IMR-90 (cell line): ENCODE results near the gene AKAP1. TPM values are rescaled to one million over a fixed set of nuclear protein-coding genes. Genes with fewer than 3 reads are reported as not detected.

Source experiments
- ATAC-seq: fragments of 200-7000 bp; cut with Tn5 transposase; 2 replicates; pipeline ENCODE4 v1.9.1; 2020; ENCODE audit warnings: low read depth, mild to moderate bottlenecking, moderate library complexity
- BruUV-seq: library from RNA; stranded (reverse); fragments of 400-500 nt; replicated peaks from 2 replicates; lab custom pipeline; 2021; lab: Mats Ljungman, UMichigan
- CTCF ChIA-PET: fragments of 300-600 bp; formaldehyde crosslinking; extraction: SDS; loops from one replicate; lab custom pipeline; 2021; ENCODE audit warnings: antibody characterized with exemption; lab: Yijun Ruan, JAX
- POLR2A ChIA-PET: fragments of 300-600 bp; sonication (Branson Sonifier 250); formaldehyde crosslinking; loops from one replicate; lab custom pipeline; 2022; ENCODE audit warnings: antibody characterized with exemption; ENCODE audit not compliant: unreplicated experiment; lab: Charles Lee
- DNase-seq: peaks from one replicate; pipeline ENCODE4 v3.0.0; 2013
- H2AFZ ChIP-seq: replicated peaks from 2 replicates; pipeline ENCODE3; 2013; ENCODE audit warnings: low read length, mild to moderate bottlenecking; ENCODE audit not compliant: poor library complexity
- H2AK5ac ChIP-seq: 2 replicates; pipeline ENCODE4 v1.6.1; 2013; ENCODE audit warnings: low read depth, low read length, inconsistent platforms
- H2AK9ac ChIP-seq: replicated peaks from 2 replicates; pipeline ENCODE3; 2013; ENCODE audit warnings: mild to moderate bottlenecking, low read depth, low read length, moderate library complexity; ENCODE audit not compliant: poor library complexity
- H2BK120ac ChIP-seq: 2 replicates; pipeline ENCODE4 v1.6.1; 2013; ENCODE audit warnings: low read depth, low read length, inconsistent platforms
- H2BK15ac ChIP-seq: 3 replicates; pipeline ENCODE4 v1.6.1; 2013; ENCODE audit warnings: low read depth, low read length, inconsistent platforms
- H2BK20ac ChIP-seq: 2 replicates; pipeline ENCODE4 v1.6.1; 2013; ENCODE audit warnings: low read depth, mild to moderate bottlenecking, inconsistent platforms, low read length, moderate library complexity
- H2BK5ac ChIP-seq: 2 replicates; pipeline ENCODE4 v1.6.1; 2013; ENCODE audit warnings: mild to moderate bottlenecking, low read depth, low read length, inconsistent platforms; ENCODE audit not compliant: poor library complexity, severe bottlenecking
- H3K14ac ChIP-seq: replicated peaks from 2 replicates; pipeline ENCODE4 v1.6.1; 2013; ENCODE audit warnings: low read depth, low read length, inconsistent platforms
- H3K18ac ChIP-seq: 2 replicates; pipeline ENCODE4 v1.6.1; 2013; ENCODE audit warnings: low read depth, low read length, control low read depth
- H3K23ac ChIP-seq: 2 replicates; pipeline ENCODE4 v1.6.1; 2013; ENCODE audit warnings: low read depth, low read length, inconsistent platforms
- H3K27ac ChIP-seq: 2 replicates; pipeline ENCODE4 v1.5.1; 2013; ENCODE audit warnings: mild to moderate bottlenecking, control low read depth, low read length; ENCODE audit not compliant: insufficient read depth
- H3K27me3 ChIP-seq: 2 replicates; pipeline ENCODE4 v1.6.1; 2013; ENCODE audit warnings: low read length; ENCODE audit not compliant: control insufficient read depth, insufficient read depth
- H3K36me3 ChIP-seq: 2 replicates; pipeline ENCODE4 v1.6.1; 2013; ENCODE audit warnings: low read length, mixed read lengths; ENCODE audit not compliant: control insufficient read depth, insufficient read depth
- H3K4ac ChIP-seq: 2 replicates; pipeline ENCODE4 v1.6.1; 2013; ENCODE audit warnings: low read depth, low read length, inconsistent platforms
- H3K4me1 ChIP-seq: 2 replicates; pipeline ENCODE4 v1.6.1; 2013; ENCODE audit warnings: low read length, mixed read lengths; ENCODE audit not compliant: control insufficient read depth, insufficient read depth
- H3K4me2 ChIP-seq: 2 replicates; pipeline ENCODE4 v1.6.1; 2013; ENCODE audit warnings: low read depth, mild to moderate bottlenecking, control low read depth, low read length, moderate library complexity
- H3K4me3 ChIP-seq: 2 replicates; pipeline ENCODE4 v1.5.1; 2013; ENCODE audit warnings: low read depth, mild to moderate bottlenecking, control low read depth, low read length, moderate library complexity; ENCODE audit not compliant: insufficient read depth
- H3K56ac ChIP-seq: 2 replicates; pipeline ENCODE4 v1.6.1; 2013; ENCODE audit warnings: low read length, inconsistent platforms; ENCODE audit not compliant: insufficient read depth; ENCODE audit errors: extremely low read depth
- H3K79me1 ChIP-seq, 2 experiments: 2 replicates each; pipeline ENCODE4 v1.6.1; 2013; ENCODE audit warnings: low read length in 2 of 2, inconsistent platforms in 1 of 2, low read depth in 1 of 2
- H3K9ac ChIP-seq: 2 replicates; pipeline ENCODE4 v1.6.1; 2013; ENCODE audit warnings: low read depth, low read length, control low read depth
- H3K9me1 ChIP-seq: 2 replicates; pipeline ENCODE4 v1.6.1; 2013; ENCODE audit warnings: low read length, inconsistent platforms; ENCODE audit not compliant: insufficient read depth
- H3K9me3 ChIP-seq: 2 replicates; pipeline ENCODE4 v1.6.1; 2013; ENCODE audit warnings: low read length; ENCODE audit not compliant: control insufficient read depth, insufficient read depth
- H4K20me1 ChIP-seq: 2 replicates; pipeline ENCODE4 v1.6.1; 2013; ENCODE audit warnings: low read length, inconsistent platforms; ENCODE audit not compliant: insufficient read depth
- H4K5ac ChIP-seq: 2 replicates; pipeline ENCODE4 v1.6.1; 2013; ENCODE audit warnings: mild to moderate bottlenecking, low read depth, low read length, control low read depth
- H4K8ac ChIP-seq, 2 experiments: 2 replicates each; pipeline ENCODE4 v1.6.1; 2013; ENCODE audit warnings: low read depth in 2 of 2, low read length in 2 of 2, control low read depth in 1 of 2, inconsistent platforms in 1 of 2
- H4K91ac ChIP-seq: 2 replicates; pipeline ENCODE4 v1.6.1; 2013; ENCODE audit warnings: low read depth, low read length, inconsistent platforms; ENCODE audit not compliant: insufficient read depth
- BHLHE40 ChIP-seq: fragments of 150-350 bp; IDR thresholded peaks from 2 replicates; pipeline ENCODE4 v1.6.1; 2016; ENCODE audit warnings: mild to moderate bottlenecking, low read depth, low read length
- CEBPB ChIP-seq: IDR thresholded peaks from 2 replicates; pipeline ENCODE4 v1.6.1; 2012; ENCODE audit warnings: low read depth, low read length, improper control_type of control experiment
- ELK1 ChIP-seq: fragments of 150-350 bp; IDR thresholded peaks from 2 replicates; pipeline ENCODE4 v1.6.1; 2016; ENCODE audit warnings: low read depth, mild to moderate bottlenecking, low read length, moderate library complexity, borderline replicate concordance
- FOS ChIP-seq: fragments of 150-350 bp; IDR thresholded peaks from 2 replicates; pipeline ENCODE4 v1.6.1; 2016; ENCODE audit warnings: low read depth, low read length
- MAFK ChIP-seq: IDR thresholded peaks from 2 replicates; pipeline ENCODE4 v1.6.1; 2012; ENCODE audit warnings: low read depth, low read length, improper control_type of control experiment
- MAZ ChIP-seq: IDR thresholded peaks from 2 replicates; pipeline ENCODE4 v1.6.1; 2012; ENCODE audit warnings: low read depth, mild to moderate bottlenecking, low read length, improper control_type of control experiment, moderate library complexity, borderline replicate concordance
- POLR2A ChIP-seq: IDR thresholded peaks from 2 replicates; pipeline ENCODE4 v1.6.1; 2012; ENCODE audit warnings: mild to moderate bottlenecking, low read depth, low read length
- RAD21 ChIP-seq: IDR thresholded peaks from 2 replicates; pipeline ENCODE4 v1.6.1; 2012; ENCODE audit warnings: low read length, improper control_type of control experiment
- RCOR1 ChIP-seq: IDR thresholded peaks from 2 replicates; pipeline ENCODE4 v1.6.1; 2012; ENCODE audit warnings: mild to moderate bottlenecking, low read length, improper control_type of control experiment; ENCODE audit not compliant: insufficient replicate concordance
- RFX5 ChIP-seq: IDR thresholded peaks from 2 replicates; pipeline ENCODE4 v1.8.0; 2012; ENCODE audit warnings: low read depth, mild to moderate bottlenecking, low read length, moderate library complexity
- SMC3 ChIP-seq: fragments of 150-350 bp; IDR thresholded peaks from 2 replicates; pipeline ENCODE4 v1.6.1; 2016; ENCODE audit warnings: low read depth, mild to moderate bottlenecking, antibody characterized with exemption, low read length, moderate library complexity
- USF2 ChIP-seq: fragments of 150-350 bp; IDR thresholded peaks from 2 replicates; pipeline ENCODE4 v1.6.1; 2017; ENCODE audit warnings: mild to moderate bottlenecking, antibody characterized with exemption, low read length, low read depth
- WGBS, 2 experiments: methylation state at CpG; one replicate each; pipeline versions ENCODE4 v1.1.5 to v1.1.7; 2013; ENCODE audit warnings: missing lambda C conversion rate in 2 of 2; ENCODE audit not compliant: insufficient read length in 1 of 2; ENCODE audit errors: extremely low coverage in 2 of 2; 5-methylcytosine and 5-hydroxymethylcytosine counted together
- dilution Hi-C: fragments of 300-500 bp; cut with HindIII; formaldehyde crosslinking; loops from one replicate; pipeline ENCODE4 v1.14.3; 2018; ENCODE audit warnings: low sequenced_read_pairs; ENCODE audit not compliant: unreplicated experiment
- in situ Hi-C: fragments of 300-500 bp; cut with MboI; formaldehyde crosslinking; loops from 3 replicates; pipeline ENCODE4 v1.14.3; 2019; ENCODE audit warnings: low sequenced_read_pairs, inconsistent platforms, mixed read lengths
- intact Hi-C: fragments of 100-400 bp; cut with micrococcal nuclease; formaldehyde crosslinking; loops from 2 replicates; pipeline ENCODE4 v1.10.0; 2022
- polyA plus RNA-seq, 3 experiments: library from polyadenylated mRNA; depleted of rRNA; stranded (reverse); fragments of >200 nt; gene quantifications; 2 replicates each; pipeline ENCODE4 v1.2.3, GENCODE V29; 2012; ENCODE audit warnings: low replicate concordance in 1 of 3
- total RNA-seq: library from RNA; depleted of rRNA; stranded (reverse); fragments of >200 nt; gene quantifications from 2 replicates; pipeline ENCODE4 v1.2.3, GENCODE V29; 2012

Gene AKAP1
- total and polyA plus RNA-seq, 2 of the 4 experiments (the other 2 are of a cell fraction), result 10.2 to 17.4 TPM

GRCh38 chr17:57135789-57136291, 50.8 kb downstream of the AKAP1 start:
- Histone ChIP-seq H4K91ac (no peak overlapping the region), H3K9ac (no peak overlapping the region), H2BK5ac (no peak overlapping the region), H2BK15ac (no peak overlapping the region), H4K8ac (no peak overlapping the region), H3K4me1 (no peaks in the 10 kb centered on the region), H2AK9ac (no peak overlapping the region), H4K5ac (no peak overlapping the region), H3K4ac (no peak overlapping the region), H3K27ac (no peak overlapping the region), H3K4me3 (no peak overlapping the region), H2BK20ac (no peak overlapping the region), H2BK120ac (no peak overlapping the region), H3K14ac (no peak overlapping the region), H3K9me1 (no peaks in the 10 kb centered on the region), H3K4me2 (no peak overlapping the region), H3K56ac (no peak overlapping the region), H3K79me1 (no peaks in the 10 kb centered on the region), H2AFZ (no peak overlapping the region), H4K20me1 (no peaks in the 10 kb centered on the region), H2AK5ac (no peak overlapping the region), H3K27me3 (peaks cover 15% of the 10 kb centered on the region), H3K9me3 (no peaks in the 10 kb centered on the region), H3K36me3 (no peaks in the 10 kb centered on the region), H3K23ac (no peak overlapping the region), H3K18ac (no peak overlapping the region)
- ChIA-PET CTCF (no interaction called here), POLR2A (no interaction called here)
- TF ChIP-seq FOS, result no peak
- TF ChIP-seq MAZ, result no peak
- TF ChIP-seq USF2, result no peak
- no peak for TF ChIP-seq CEBPB
- no peak for TF ChIP-seq POLR2A
- no peak for TF ChIP-seq BHLHE40
- TF ChIP-seq RAD21, result no peak
- TF ChIP-seq RFX5, result no peak
- TF ChIP-seq RCOR1, result no peak
- no peak for TF ChIP-seq ELK1
- TF ChIP-seq SMC3, result no peak
- no peak for TF ChIP-seq MAFK
- dilution Hi-C loops (no loop called here), in situ Hi-C loops (no loop called here), intact Hi-C loops (loop anchor here (10.0 kb wide), 1 partner anchor 459 kb away; no protein-coding TSS in a partner anchor)
- 62% methylated on average over 15 of the region's 21 CpGs; no CpG with 5 or more reads in 1 of the 2 experiments for WGBS, 2 experiments
- ATAC-seq (no peak), DNase-seq (no peak)
- no TSS peak for BruUV-seq
